Measurements from ENCODE around the gene H6PD.

GRCh38 chr1:9293241-9293532, 58.6 kb downstream of the H6PD start:
- no peak for TF ChIP-seq POLR2AphosphoS5 (IDR thresholded peaks at IDR 0.05)
- TF ChIP-seq POLR2A (IDR thresholded peaks at IDR 0.05), result no peak
- TF ChIP-seq, protein P1, sequence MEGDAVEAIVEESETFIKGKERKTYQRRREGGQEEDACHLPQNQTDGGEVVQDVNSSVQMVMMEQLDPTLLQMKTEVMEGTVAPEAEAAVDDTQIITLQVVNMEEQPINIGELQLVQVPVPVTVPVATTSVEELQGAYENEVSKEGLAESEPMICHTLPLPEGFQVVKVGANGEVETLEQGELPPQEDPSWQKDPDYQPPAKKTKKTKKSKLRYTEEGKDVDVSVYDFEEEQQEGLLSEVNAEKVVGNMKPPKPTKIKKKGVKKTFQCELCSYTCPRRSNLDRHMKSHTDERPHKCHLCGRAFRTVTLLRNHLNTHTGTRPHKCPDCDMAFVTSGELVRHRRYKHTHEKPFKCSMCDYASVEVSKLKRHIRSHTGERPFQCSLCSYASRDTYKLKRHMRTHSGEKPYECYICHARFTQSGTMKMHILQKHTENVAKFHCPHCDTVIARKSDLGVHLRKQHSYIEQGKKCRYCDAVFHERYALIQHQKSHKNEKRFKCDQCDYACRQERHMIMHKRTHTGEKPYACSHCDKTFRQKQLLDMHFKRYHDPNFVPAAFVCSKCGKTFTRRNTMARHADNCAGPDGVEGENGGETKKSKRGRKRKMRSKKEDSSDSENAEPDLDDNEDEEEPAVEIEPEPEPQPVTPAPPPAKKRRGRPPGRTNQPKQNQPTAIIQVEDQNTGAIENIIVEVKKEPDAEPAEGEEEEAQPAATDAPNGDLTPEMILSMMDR (IDR thresholded peaks at IDR 0.05), result no peak

Data from stomach (tissue), 4 donors.